OCI-LY7 (cell line): ENCODE results near the gene TBC1D4. TPM values are rescaled to one million over a fixed set of nuclear protein-coding genes. Genes with fewer than 3 reads are reported as not detected.
A peak's percentile ranks its signal among the peaks of the same experiment; 100 is the strongest.

Source experiments
- BruUV-seq: library from RNA; stranded (reverse); fragments of 400-500 nt; replicated peaks from 2 replicates; lab custom pipeline; 2021; lab: Mats Ljungman, UMichigan
- CTCF ChIA-PET: fragments of 300-600 bp; sonication (Branson Sonifier 250); formaldehyde crosslinking; loops from one replicate; lab custom pipeline; 2022; ENCODE audit warnings: antibody characterized with exemption; ENCODE audit not compliant: unreplicated experiment; lab: Charles Lee
- POLR2A ChIA-PET: fragments of 300-600 bp; sonication (Branson Sonifier 250); formaldehyde crosslinking; loops from one replicate; lab custom pipeline; 2022; ENCODE audit warnings: antibody characterized with exemption; lab: Charles Lee
- DNase-seq: peaks from one replicate; pipeline ENCODE4 v3.0.0-alpha.2; 2015; ENCODE audit warnings: low spot score
- H2AFZ ChIP-seq: fragments of 200-600 bp; sonication (generic), shearing (Covaris generic); 2 replicates; pipeline ENCODE4 v1.6.1; 2014; ENCODE audit warnings: mild to moderate bottlenecking, antibody characterized with exemption, low read length, moderate library complexity
- H3K27ac ChIP-seq: fragments of 200-600 bp; sonication (generic); 2 replicates; pipeline ENCODE4 v1.5.1; 2014; ENCODE audit warnings: mixed run types, low read depth, mild to moderate bottlenecking, moderate library complexity, low read length, inconsistent platforms; ENCODE audit not compliant: poor library complexity, severe bottlenecking
- H3K36me3 ChIP-seq: fragments of 200-600 bp; sonication (generic); 2 replicates; pipeline ENCODE4 v1.6.1; 2014; ENCODE audit warnings: mild to moderate bottlenecking, antibody characterized with exemption, low read length, moderate library complexity, mixed read lengths; ENCODE audit not compliant: insufficient read depth
- H3K4me1 ChIP-seq: fragments of 200-600 bp; sonication (generic); 2 replicates; pipeline ENCODE4 v1.5.1; 2014; ENCODE audit warnings: mild to moderate bottlenecking, low read length; ENCODE audit not compliant: insufficient read depth, poor library complexity, severe bottlenecking
- H3K4me2 ChIP-seq: fragments of 200-600 bp; sonication (generic); 2 replicates; pipeline ENCODE4 v1.6.1; 2014; ENCODE audit warnings: mild to moderate bottlenecking, low read length
- H3K4me3 ChIP-seq: fragments of 200-600 bp; sonication (generic); 2 replicates; pipeline ENCODE4 v1.5.1; 2014; ENCODE audit warnings: mild to moderate bottlenecking, low read depth, low read length; ENCODE audit not compliant: poor library complexity, severe bottlenecking
- H3K79me2 ChIP-seq: fragments of 200-600 bp; sonication (generic); 2 replicates; pipeline ENCODE4 v1.6.1; 2016; ENCODE audit warnings: low read depth, mild to moderate bottlenecking, low read length, moderate library complexity, mixed read lengths; ENCODE audit not compliant: insufficient read depth
- H3K9me2 ChIP-seq: fragments of 200-600 bp; sonication (generic); 2 replicates; pipeline ENCODE4 v1.6.1; 2016; ENCODE audit warnings: mild to moderate bottlenecking, low read length, mixed read lengths; ENCODE audit not compliant: insufficient read depth
- H3K9me3 ChIP-seq: fragments of 200-600 bp; sonication (generic); 2 replicates; pipeline ENCODE4 v1.6.1; 2014; ENCODE audit warnings: mild to moderate bottlenecking, mixed run types, low read length, mixed read lengths
- H4K20me1 ChIP-seq: fragments of 200-600 bp; sonication (generic); 2 replicates; pipeline ENCODE4 v1.6.1; 2014; ENCODE audit warnings: mild to moderate bottlenecking, antibody characterized with exemption, low read length, moderate library complexity, mixed read lengths; ENCODE audit not compliant: insufficient read depth
- CTCF ChIP-seq: fragments of 200-600 bp; sonication (generic); conservative IDR thresholded peaks from 2 replicates; pipeline ENCODE4 v1.5.1; 2014; ENCODE audit warnings: mild to moderate bottlenecking, antibody characterized with exemption, low read length, moderate library complexity, mixed read lengths
- EZH2phosphoT487 ChIP-seq: fragments of 200-600 bp; sonication (generic); IDR thresholded peaks from 2 replicates; pipeline ENCODE4 v1.6.1; 2018; ENCODE audit warnings: low read depth, borderline replicate concordance, mild to moderate bottlenecking, mixed run types, antibody characterized with exemption, low read length, moderate library complexity, mixed read lengths
- intact Hi-C: fragments of 100-400 bp; cut with micrococcal nuclease; formaldehyde crosslinking; loops from one replicate; pipeline ENCODE4 v1.10.0; 2022; ENCODE audit not compliant: unreplicated experiment
- total RNA-seq, 2 experiments: library from RNA; depleted of rRNA in 1 of 2; stranded (reverse); fragments of >200 nt in 1 of 2; shearing (Covaris generic) in 1 of 2; gene quantifications; 2 replicates each; pipeline ENCODE4 v1.2.3, GENCODE V29; 2014 to 2022

The TBC1D4 gene
- total RNA-seq, 2 experiments from 2014 or later = 21.7 to 24.3 TPM

GRCh38 chr13:75364131-75364713 is 117.7 kb downstream of the TBC1D4 start:
- Histone ChIP-seq H3K4me2 (no peak overlapping the region), H2AFZ (no peak overlapping the region), H3K79me2 (no peaks in the 10 kb centered on the region), H3K9me3 (no peaks in the 10 kb centered on the region), H3K27ac (no peak overlapping the region), H3K4me1 (peaks cover 46% of the 10 kb centered on the region), H3K4me3 (no peak overlapping the region), H3K36me3 (no peaks in the 10 kb centered on the region), H3K9me2 (no peaks in the 10 kb centered on the region), H4K20me1 (no peaks in the 10 kb centered on the region)
- no TSS peak for BruUV-seq
- CTCF ChIA-PET = no interaction called here
- intact Hi-C loops = no loop called here
- DNase-seq = no peak
- no peak for TF ChIP-seq CTCF
- TF ChIP-seq EZH2phosphoT487 = no peak
- POLR2A ChIA-PET = interaction anchor here (0.7 to 1.0 kb wide), 2 partner anchors 39 to 72 kb away, joined by 3 read pairs; no protein-coding TSS in a partner anchor

- H3K27ac ChIP-seq = no peak overlapping the region
- intact Hi-C loops = no loop called here
- TF ChIP-seq EZH2phosphoT487 (no peak), CTCF (no peak)
- BruUV-seq = no TSS peak
- CTCF ChIA-PET = no interaction called here
- no peaks in the 10 kb centered on the region for H3K9me3 ChIP-seq
- H3K4me3 ChIP-seq = no peak overlapping the region
- no peaks in the 10 kb centered on the region for H3K9me2 ChIP-seq
- peak; percentile 15 for DNase-seq
- POLR2A ChIA-PET = interaction anchor here (0.6 kb wide), 1 partner anchor 37 kb away, joined by 3 read pairs; no protein-coding TSS in a partner anchor
- no peaks in the 10 kb centered on the region for H3K79me2 ChIP-seq
- peaks cover 44% of the 10 kb centered on the region for H3K4me1 ChIP-seq
- no peak overlapping the region for H2AFZ ChIP-seq
- H3K4me2 ChIP-seq = no peak overlapping the region
- no peaks in the 10 kb centered on the region for H4K20me1 ChIP-seq
- H3K36me3 ChIP-seq = no peaks in the 10 kb centered on the region
Measured at GRCh38 chr13:75363371-75363770, 118.6 kb downstream of the TBC1D4 start.

GRCh38 chr13:75362026-75362425 is 119.9 kb downstream of the TBC1D4 start:
- intact Hi-C loops = no loop called here
- CTCF ChIA-PET = no interaction called here
- BruUV-seq = no TSS peak

More at GRCh38 chr13:75362026-75362425, 119.9 kb downstream of the TBC1D4 start:
- no peak overlapping the region for H3K27ac ChIP-seq
- no peak overlapping the region for H3K4me2 ChIP-seq
- H3K9me2 ChIP-seq = no peaks in the 10 kb centered on the region
- no peak overlapping the region for H2AFZ ChIP-seq
- H3K4me3 ChIP-seq = no peak overlapping the region
- POLR2A ChIA-PET = no interaction called here
- TF ChIP-seq CTCF = no peak
- no peak for TF ChIP-seq EZH2phosphoT487
- H4K20me1 ChIP-seq = no peaks in the 10 kb centered on the region
- no peak for DNase-seq
- peaks cover 32% of the 10 kb centered on the region for H3K4me1 ChIP-seq
- H3K36me3 ChIP-seq = peaks cover 2% of the 10 kb centered on the region; the same call in 1 of the 2 replicates
- H3K9me3 ChIP-seq = no peaks in the 10 kb centered on the region
- H3K79me2 ChIP-seq = no peaks in the 10 kb centered on the region
